ENCODE data around the gene ZNF175.
A peak's percentile ranks its signal among the peaks of the same experiment; 100 is the strongest.

ZNF175 gene

GRCh38 chr19:51570962-51571575 lies at the start of gene ZNF175:
Gene ZNF175, plus strand, starts transcription at chr19:51571283. Its CDS starts 2,047 bp downstream, at chr19:51573330.
- peak; percentile 75 for DNase-seq (ENCODE audit: low read depth)

- DNase-seq (ENCODE audit: low read depth): no peak
These were observed 49.7 kb upstream of the ZNF175 start for GRCh38 chr19:51521357-51521756.

GRCh38 chr19:51521781-51522180 lies 49.3 kb upstream of the ZNF175 start:
- DNase-seq (ENCODE audit: low read depth): no peak

- DNase-seq (ENCODE audit: low read depth): no peak
These were observed 46.3 kb upstream of the ZNF175 start for GRCh38 chr19:51524666-51525264.

GRCh38 chr19:51525651-51526050 lies 45.4 kb upstream of the ZNF175 start:
- no peak for DNase-seq (ENCODE audit: low read depth)

- no peak for DNase-seq (ENCODE audit: low read depth)
These were observed 41.8 kb upstream of the ZNF175 start for GRCh38 chr19:51529301-51529700.

- DNase-seq (ENCODE audit: low read depth): no peak
These were observed 40.5 kb upstream of the ZNF175 start for GRCh38 chr19:51530616-51531015.

GRCh38 chr19:51531349-51532315 lies 39.5 kb upstream of the ZNF175 start, which contains the start of gene SIGLEC6:
Gene SIGLEC6, minus strand, starts transcription at chr19:51531670. Its CDS starts 22 bp downstream, at chr19:51531648.
- no peak for DNase-seq (ENCODE audit: low read depth)

GRCh38 chr19:51535535-51535934 lies 35.5 kb upstream of the ZNF175 start:
- DNase-seq (ENCODE audit: low read depth): no peak

- no peak for DNase-seq (ENCODE audit: low read depth)
These were observed 31.2 kb upstream of the ZNF175 start for GRCh38 chr19:51539821-51540366.

GRCh38 chr19:51541458-51542357 lies 29.4 kb upstream of the ZNF175 start:
- DNase-seq (ENCODE audit: low read depth): no peak

- DNase-seq (ENCODE audit: low read depth): no peak
These were observed 28.4 kb upstream of the ZNF175 start for GRCh38 chr19:51542699-51543098.

GRCh38 chr19:51544038-51544437 lies 27.0 kb upstream of the ZNF175 start:
- no peak for DNase-seq (ENCODE audit: low read depth)

GRCh38 chr19:51546107-51546649 lies 24.9 kb upstream of the ZNF175 start:
- DNase-seq (ENCODE audit: low read depth): no peak

- no peak for DNase-seq (ENCODE audit: low read depth)
These were observed 24.3 kb upstream of the ZNF175 start for GRCh38 chr19:51546650-51547396.

GRCh38 chr19:51547397-51548212 lies 23.5 kb upstream of the ZNF175 start:
- no peak for DNase-seq (ENCODE audit: low read depth)

- no peak for DNase-seq (ENCODE audit: low read depth)
These were observed 22.9 kb upstream of the ZNF175 start for GRCh38 chr19:51548213-51548651.

- DNase-seq (ENCODE audit: low read depth): no peak
These were observed 22.2 kb upstream of the ZNF175 start for GRCh38 chr19:51548891-51549305.
